H1 (cell line): ENCODE measurements around the gene MCCD1. TPM values are rescaled to one million over a fixed set of nuclear protein-coding genes. Genes with fewer than 3 reads are reported as not detected.

ENCODE experiments used
- CBX5 ChIP-seq: fragments of 300-800, 300-1000 bp; sonication (generic); IDR thresholded peaks from 2 replicates; pipeline ENCODE4 v1.7.1; 2016; ENCODE audit warnings: antibody characterized with exemption, low read length, low read depth
- CEBPB ChIP-seq: IDR thresholded peaks from 2 replicates; pipeline ENCODE4 v1.6.1; 2012; ENCODE audit warnings: low read depth, low read length
- EGR1 ChIP-seq: IDR thresholded peaks from 2 replicates; pipeline ENCODE4 v1.6.1; 2011; ENCODE audit warnings: low read depth, low read length, borderline replicate concordance
- HDAC2 ChIP-seq, 2 experiments: fragments of 300-600 bp in 1 of 2; sonication (generic) in 1 of 2; IDR thresholded peaks; 2 replicates each; pipeline ENCODE4 v1.6.1; 2011 to 2012; ENCODE audit warnings: low read depth in 2 of 2, low read length in 2 of 2, mild to moderate bottlenecking in 2 of 2, moderate library complexity in 2 of 2, borderline replicate concordance in 1 of 2, inconsistent platforms in 1 of 2
- TAF7 ChIP-seq: optimal IDR thresholded peaks from 2 replicates; pipeline ENCODE3; 2011; ENCODE audit warnings: low read depth, mild to moderate bottlenecking, inconsistent platforms, low read length, moderate library complexity, borderline replicate concordance
- polyA plus RNA-seq, 7 experiments: library from polyadenylated mRNA; depleted of rRNA in 3 of 7; stranded (reverse) in 5 of 7; unstranded in 2 of 7; fragments of >200 nt in 5 of 7; fragments of 200-250 nt in 2 of 7; gene quantifications; 1 replicate in 5 of 7; 2 replicates in 1 of 7; 4 replicates in 1 of 7; pipeline versions ENCODE4 v1.2.1 to v1.2.3, GENCODE V29; 2011 to 2013; ENCODE audit warnings: missing spikeins in 2 of 7, mixed read lengths in 2 of 7
- total RNA-seq: library from RNA; stranded (reverse); fragmentation: NEBNext Ultra II Directional; extraction: Animal tissue kit (Norgen Biotek cat#: 25700); gene quantifications from 2 replicates; pipeline ENCODE4 v1.2.1, GENCODE V29; 2021
- TF ChIP-seq, protein P1 (sequence below): fragments of 300-600 bp; sonication (generic); IDR thresholded peaks from 2 replicates; pipeline ENCODE4 v1.7.1; 2012; ENCODE audit warnings: low read length, moderate library complexity, mild to moderate bottlenecking, inconsistent platforms; ENCODE audit not compliant: insufficient replicate concordance
- TF ChIP-seq, protein P2 (sequence below): IDR thresholded peaks from 2 replicates; pipeline ENCODE4 v1.6.1; 2012; ENCODE audit warnings: inconsistent platforms

MCCD1 gene
- total and polyA plus RNA-seq, 2 of the 8 experiments (the other 6 are each of a cell fraction or from before 2014, with no cell fraction given), result not detected

DNA sequence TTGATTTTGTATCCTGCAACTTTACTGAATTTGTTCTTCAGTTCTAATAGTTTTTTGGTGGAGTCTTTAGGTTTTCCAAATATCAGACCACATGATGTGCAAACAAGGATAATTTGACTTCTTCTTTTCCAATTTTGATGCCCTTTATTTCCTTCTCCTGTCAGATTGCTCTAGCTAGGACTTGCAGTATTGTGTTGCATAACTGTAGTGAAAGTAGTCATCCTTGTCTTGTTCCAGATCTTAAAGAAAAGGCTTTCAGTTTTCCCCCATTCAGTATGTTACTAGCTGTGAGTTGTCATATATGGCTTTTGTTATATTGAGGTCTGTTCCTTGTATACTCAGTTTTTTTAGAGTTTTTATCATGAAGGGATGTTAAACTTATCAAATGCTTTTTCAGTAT is 26.2 kb upstream of the MCCD1 start (continued):
- TF ChIP-seq, protein P1, sequence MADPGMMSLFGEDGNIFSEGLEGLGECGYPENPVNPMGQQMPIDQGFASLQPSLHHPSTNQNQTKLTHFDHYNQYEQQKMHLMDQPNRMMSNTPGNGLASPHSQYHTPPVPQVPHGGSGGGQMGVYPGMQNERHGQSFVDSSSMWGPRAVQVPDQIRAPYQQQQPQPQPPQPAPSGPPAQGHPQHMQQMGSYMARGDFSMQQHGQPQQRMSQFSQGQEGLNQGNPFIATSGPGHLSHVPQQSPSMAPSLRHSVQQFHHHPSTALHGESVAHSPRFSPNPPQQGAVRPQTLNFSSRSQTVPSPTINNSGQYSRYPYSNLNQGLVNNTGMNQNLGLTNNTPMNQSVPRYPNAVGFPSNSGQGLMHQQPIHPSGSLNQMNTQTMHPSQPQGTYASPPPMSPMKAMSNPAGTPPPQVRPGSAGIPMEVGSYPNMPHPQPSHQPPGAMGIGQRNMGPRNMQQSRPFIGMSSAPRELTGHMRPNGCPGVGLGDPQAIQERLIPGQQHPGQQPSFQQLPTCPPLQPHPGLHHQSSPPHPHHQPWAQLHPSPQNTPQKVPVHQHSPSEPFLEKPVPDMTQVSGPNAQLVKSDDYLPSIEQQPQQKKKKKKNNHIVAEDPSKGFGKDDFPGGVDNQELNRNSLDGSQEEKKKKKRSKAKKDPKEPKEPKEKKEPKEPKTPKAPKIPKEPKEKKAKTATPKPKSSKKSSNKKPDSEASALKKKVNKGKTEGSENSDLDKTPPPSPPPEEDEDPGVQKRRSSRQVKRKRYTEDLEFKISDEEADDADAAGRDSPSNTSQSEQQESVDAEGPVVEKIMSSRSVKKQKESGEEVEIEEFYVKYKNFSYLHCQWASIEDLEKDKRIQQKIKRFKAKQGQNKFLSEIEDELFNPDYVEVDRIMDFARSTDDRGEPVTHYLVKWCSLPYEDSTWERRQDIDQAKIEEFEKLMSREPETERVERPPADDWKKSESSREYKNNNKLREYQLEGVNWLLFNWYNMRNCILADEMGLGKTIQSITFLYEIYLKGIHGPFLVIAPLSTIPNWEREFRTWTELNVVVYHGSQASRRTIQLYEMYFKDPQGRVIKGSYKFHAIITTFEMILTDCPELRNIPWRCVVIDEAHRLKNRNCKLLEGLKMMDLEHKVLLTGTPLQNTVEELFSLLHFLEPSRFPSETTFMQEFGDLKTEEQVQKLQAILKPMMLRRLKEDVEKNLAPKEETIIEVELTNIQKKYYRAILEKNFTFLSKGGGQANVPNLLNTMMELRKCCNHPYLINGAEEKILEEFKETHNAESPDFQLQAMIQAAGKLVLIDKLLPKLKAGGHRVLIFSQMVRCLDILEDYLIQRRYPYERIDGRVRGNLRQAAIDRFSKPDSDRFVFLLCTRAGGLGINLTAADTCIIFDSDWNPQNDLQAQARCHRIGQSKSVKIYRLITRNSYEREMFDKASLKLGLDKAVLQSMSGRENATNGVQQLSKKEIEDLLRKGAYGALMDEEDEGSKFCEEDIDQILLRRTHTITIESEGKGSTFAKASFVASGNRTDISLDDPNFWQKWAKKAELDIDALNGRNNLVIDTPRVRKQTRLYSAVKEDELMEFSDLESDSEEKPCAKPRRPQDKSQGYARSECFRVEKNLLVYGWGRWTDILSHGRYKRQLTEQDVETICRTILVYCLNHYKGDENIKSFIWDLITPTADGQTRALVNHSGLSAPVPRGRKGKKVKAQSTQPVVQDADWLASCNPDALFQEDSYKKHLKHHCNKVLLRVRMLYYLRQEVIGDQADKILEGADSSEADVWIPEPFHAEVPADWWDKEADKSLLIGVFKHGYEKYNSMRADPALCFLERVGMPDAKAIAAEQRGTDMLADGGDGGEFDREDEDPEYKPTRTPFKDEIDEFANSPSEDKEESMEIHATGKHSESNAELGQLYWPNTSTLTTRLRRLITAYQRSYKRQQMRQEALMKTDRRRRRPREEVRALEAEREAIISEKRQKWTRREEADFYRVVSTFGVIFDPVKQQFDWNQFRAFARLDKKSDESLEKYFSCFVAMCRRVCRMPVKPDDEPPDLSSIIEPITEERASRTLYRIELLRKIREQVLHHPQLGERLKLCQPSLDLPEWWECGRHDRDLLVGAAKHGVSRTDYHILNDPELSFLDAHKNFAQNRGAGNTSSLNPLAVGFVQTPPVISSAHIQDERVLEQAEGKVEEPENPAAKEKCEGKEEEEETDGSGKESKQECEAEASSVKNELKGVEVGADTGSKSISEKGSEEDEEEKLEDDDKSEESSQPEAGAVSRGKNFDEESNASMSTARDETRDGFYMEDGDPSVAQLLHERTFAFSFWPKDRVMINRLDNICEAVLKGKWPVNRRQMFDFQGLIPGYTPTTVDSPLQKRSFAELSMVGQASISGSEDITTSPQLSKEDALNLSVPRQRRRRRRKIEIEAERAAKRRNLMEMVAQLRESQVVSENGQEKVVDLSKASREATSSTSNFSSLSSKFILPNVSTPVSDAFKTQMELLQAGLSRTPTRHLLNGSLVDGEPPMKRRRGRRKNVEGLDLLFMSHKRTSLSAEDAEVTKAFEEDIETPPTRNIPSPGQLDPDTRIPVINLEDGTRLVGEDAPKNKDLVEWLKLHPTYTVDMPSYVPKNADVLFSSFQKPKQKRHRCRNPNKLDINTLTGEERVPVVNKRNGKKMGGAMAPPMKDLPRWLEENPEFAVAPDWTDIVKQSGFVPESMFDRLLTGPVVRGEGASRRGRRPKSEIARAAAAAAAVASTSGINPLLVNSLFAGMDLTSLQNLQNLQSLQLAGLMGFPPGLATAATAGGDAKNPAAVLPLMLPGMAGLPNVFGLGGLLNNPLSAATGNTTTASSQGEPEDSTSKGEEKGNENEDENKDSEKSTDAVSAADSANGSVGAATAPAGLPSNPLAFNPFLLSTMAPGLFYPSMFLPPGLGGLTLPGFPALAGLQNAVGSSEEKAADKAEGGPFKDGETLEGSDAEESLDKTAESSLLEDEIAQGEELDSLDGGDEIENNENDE, result no peak
- TF ChIP-seq, protein P2, sequence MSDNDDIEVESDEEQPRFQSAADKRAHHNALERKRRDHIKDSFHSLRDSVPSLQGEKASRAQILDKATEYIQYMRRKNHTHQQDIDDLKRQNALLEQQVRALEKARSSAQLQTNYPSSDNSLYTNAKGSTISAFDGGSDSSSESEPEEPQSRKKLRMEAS, result no peak
- no peak for TF ChIP-seq HDAC2 (IDR thresholded peaks at IDR 0.05; ENCODE audit: borderline replicate concordance in 1 of 2, low read depth in 2 of 2, low read length in 2 of 2)
- no peak for TF ChIP-seq TAF7
- TF ChIP-seq CEBPB, result no peak
- TF ChIP-seq EGR1, result no peak
- TF ChIP-seq CBX5, result no peak
- TF ChIP-seq, all 59 proteins: peak for 0
